LNCAP (cell line): ENCODE data around the gene AFF1.

Experiments
- CTCF ChIP-seq: fragments of 450-650 bp; IDR thresholded peaks from 2 replicates; pipeline ENCODE4 v1.5.1; 2017; ENCODE audit warnings: mild to moderate bottlenecking

Gene AFF1

GRCh38 chr4:87109945-87110344 lies 175.1 kb downstream of the AFF1 start:
- no peak for TF ChIP-seq CTCF

GRCh38 chr4:87112063-87112462 lies 177.3 kb downstream of the AFF1 start:
- no peak for TF ChIP-seq CTCF

GRCh38 chr4:87114245-87115062 lies 179.6 kb downstream of the AFF1 start:
- TF ChIP-seq CTCF, result no peak; the same call in 1 of the 2 replicates

GRCh38 chr4:87116231-87116630 lies 181.4 kb downstream of the AFF1 start:
- no peak for TF ChIP-seq CTCF

GRCh38 chr4:87117051-87117731 lies 182.4 kb downstream of the AFF1 start:
- no peak for TF ChIP-seq CTCF

GRCh38 chr4:87117732-87118075 lies 182.9 kb downstream of the AFF1 start:
- no peak for TF ChIP-seq CTCF

GRCh38 chr4:87118421-87118820 lies 183.6 kb downstream of the AFF1 start:
- no peak for TF ChIP-seq CTCF
